IMR-90 (cell line): ENCODE data around the gene TATDN2. TPM values are rescaled to one million over a fixed set of nuclear protein-coding genes. Genes with fewer than 3 reads are reported as not detected.

Source experiments
- ATAC-seq: fragments of 200-7000 bp; cut with Tn5 transposase; 2 replicates; pipeline ENCODE4 v1.9.1; 2020; ENCODE audit warnings: low read depth, mild to moderate bottlenecking, moderate library complexity
- BruUV-seq: library from RNA; stranded (reverse); fragments of 400-500 nt; replicated peaks from 2 replicates; lab custom pipeline; 2021; lab: Mats Ljungman, UMichigan
- CTCF ChIA-PET: fragments of 300-600 bp; formaldehyde crosslinking; extraction: SDS; loops from one replicate; lab custom pipeline; 2021; ENCODE audit warnings: antibody characterized with exemption; lab: Yijun Ruan, JAX
- POLR2A ChIA-PET: fragments of 300-600 bp; sonication (Branson Sonifier 250); formaldehyde crosslinking; loops from one replicate; lab custom pipeline; 2022; ENCODE audit warnings: antibody characterized with exemption; ENCODE audit not compliant: unreplicated experiment; lab: Charles Lee
- DNase-seq: peaks from one replicate; pipeline ENCODE4 v3.0.0; 2013
- H2AFZ ChIP-seq: replicated peaks from 2 replicates; pipeline ENCODE3; 2013; ENCODE audit warnings: low read length, mild to moderate bottlenecking; ENCODE audit not compliant: poor library complexity
- H2AK5ac ChIP-seq: 2 replicates; pipeline ENCODE4 v1.6.1; 2013; ENCODE audit warnings: low read depth, low read length, inconsistent platforms
- H2AK9ac ChIP-seq: replicated peaks from 2 replicates; pipeline ENCODE3; 2013; ENCODE audit warnings: mild to moderate bottlenecking, low read depth, low read length, moderate library complexity; ENCODE audit not compliant: poor library complexity
- H2BK120ac ChIP-seq: 2 replicates; pipeline ENCODE4 v1.6.1; 2013; ENCODE audit warnings: low read depth, low read length, inconsistent platforms
- H2BK15ac ChIP-seq: 3 replicates; pipeline ENCODE4 v1.6.1; 2013; ENCODE audit warnings: low read depth, low read length, inconsistent platforms
- H2BK20ac ChIP-seq: 2 replicates; pipeline ENCODE4 v1.6.1; 2013; ENCODE audit warnings: low read depth, mild to moderate bottlenecking, inconsistent platforms, low read length, moderate library complexity
- H2BK5ac ChIP-seq: 2 replicates; pipeline ENCODE4 v1.6.1; 2013; ENCODE audit warnings: mild to moderate bottlenecking, low read depth, low read length, inconsistent platforms; ENCODE audit not compliant: poor library complexity, severe bottlenecking
- H3K14ac ChIP-seq: replicated peaks from 2 replicates; pipeline ENCODE4 v1.6.1; 2013; ENCODE audit warnings: low read depth, low read length, inconsistent platforms
- H3K18ac ChIP-seq: 2 replicates; pipeline ENCODE4 v1.6.1; 2013; ENCODE audit warnings: low read depth, low read length, control low read depth
- H3K23ac ChIP-seq: 2 replicates; pipeline ENCODE4 v1.6.1; 2013; ENCODE audit warnings: low read depth, low read length, inconsistent platforms
- H3K27ac ChIP-seq: 2 replicates; pipeline ENCODE4 v1.5.1; 2013; ENCODE audit warnings: mild to moderate bottlenecking, control low read depth, low read length; ENCODE audit not compliant: insufficient read depth
- H3K27me3 ChIP-seq: 2 replicates; pipeline ENCODE4 v1.6.1; 2013; ENCODE audit warnings: low read length; ENCODE audit not compliant: control insufficient read depth, insufficient read depth
- H3K36me3 ChIP-seq: 2 replicates; pipeline ENCODE4 v1.6.1; 2013; ENCODE audit warnings: low read length, mixed read lengths; ENCODE audit not compliant: control insufficient read depth, insufficient read depth
- H3K4ac ChIP-seq: 2 replicates; pipeline ENCODE4 v1.6.1; 2013; ENCODE audit warnings: low read depth, low read length, inconsistent platforms
- H3K4me1 ChIP-seq: 2 replicates; pipeline ENCODE4 v1.6.1; 2013; ENCODE audit warnings: low read length, mixed read lengths; ENCODE audit not compliant: control insufficient read depth, insufficient read depth
- H3K4me2 ChIP-seq: 2 replicates; pipeline ENCODE4 v1.6.1; 2013; ENCODE audit warnings: low read depth, mild to moderate bottlenecking, control low read depth, low read length, moderate library complexity
- H3K4me3 ChIP-seq: 2 replicates; pipeline ENCODE4 v1.5.1; 2013; ENCODE audit warnings: low read depth, mild to moderate bottlenecking, control low read depth, low read length, moderate library complexity; ENCODE audit not compliant: insufficient read depth
- H3K56ac ChIP-seq: 2 replicates; pipeline ENCODE4 v1.6.1; 2013; ENCODE audit warnings: low read length, inconsistent platforms; ENCODE audit not compliant: insufficient read depth; ENCODE audit errors: extremely low read depth
- H3K79me1 ChIP-seq, 2 experiments: 2 replicates each; pipeline ENCODE4 v1.6.1; 2013; ENCODE audit warnings: low read length in 2 of 2, inconsistent platforms in 1 of 2, low read depth in 1 of 2
- H3K9ac ChIP-seq: 2 replicates; pipeline ENCODE4 v1.6.1; 2013; ENCODE audit warnings: low read depth, low read length, control low read depth
- H3K9me1 ChIP-seq: 2 replicates; pipeline ENCODE4 v1.6.1; 2013; ENCODE audit warnings: low read length, inconsistent platforms; ENCODE audit not compliant: insufficient read depth
- H3K9me3 ChIP-seq: 2 replicates; pipeline ENCODE4 v1.6.1; 2013; ENCODE audit warnings: low read length; ENCODE audit not compliant: control insufficient read depth, insufficient read depth
- H4K20me1 ChIP-seq: 2 replicates; pipeline ENCODE4 v1.6.1; 2013; ENCODE audit warnings: low read length, inconsistent platforms; ENCODE audit not compliant: insufficient read depth
- H4K5ac ChIP-seq: 2 replicates; pipeline ENCODE4 v1.6.1; 2013; ENCODE audit warnings: mild to moderate bottlenecking, low read depth, low read length, control low read depth
- H4K8ac ChIP-seq, 2 experiments: 2 replicates each; pipeline ENCODE4 v1.6.1; 2013; ENCODE audit warnings: low read depth in 2 of 2, low read length in 2 of 2, control low read depth in 1 of 2, inconsistent platforms in 1 of 2
- H4K91ac ChIP-seq: 2 replicates; pipeline ENCODE4 v1.6.1; 2013; ENCODE audit warnings: low read depth, low read length, inconsistent platforms; ENCODE audit not compliant: insufficient read depth
- MAZ ChIP-seq: IDR thresholded peaks from 2 replicates; pipeline ENCODE4 v1.6.1; 2012; ENCODE audit warnings: low read depth, mild to moderate bottlenecking, low read length, improper control_type of control experiment, moderate library complexity, borderline replicate concordance
- RCOR1 ChIP-seq: IDR thresholded peaks from 2 replicates; pipeline ENCODE4 v1.6.1; 2012; ENCODE audit warnings: mild to moderate bottlenecking, low read length, improper control_type of control experiment; ENCODE audit not compliant: insufficient replicate concordance
- WGBS, 2 experiments: methylation state at CpG; one replicate each; pipeline versions ENCODE4 v1.1.5 to v1.1.7; 2013; ENCODE audit warnings: missing lambda C conversion rate in 2 of 2; ENCODE audit not compliant: insufficient read length in 1 of 2; ENCODE audit errors: extremely low coverage in 2 of 2; 5-methylcytosine and 5-hydroxymethylcytosine counted together
- dilution Hi-C: fragments of 300-500 bp; cut with HindIII; formaldehyde crosslinking; loops from one replicate; pipeline ENCODE4 v1.14.3; 2018; ENCODE audit warnings: low sequenced_read_pairs; ENCODE audit not compliant: unreplicated experiment
- in situ Hi-C: fragments of 300-500 bp; cut with MboI; formaldehyde crosslinking; loops from 3 replicates; pipeline ENCODE4 v1.14.3; 2019; ENCODE audit warnings: low sequenced_read_pairs, inconsistent platforms, mixed read lengths
- intact Hi-C: fragments of 100-400 bp; cut with micrococcal nuclease; formaldehyde crosslinking; loops from 2 replicates; pipeline ENCODE4 v1.10.0; 2022
- polyA plus RNA-seq, 3 experiments: library from polyadenylated mRNA; depleted of rRNA; stranded (reverse); fragments of >200 nt; gene quantifications; 2 replicates each; pipeline ENCODE4 v1.2.3, GENCODE V29; 2012; ENCODE audit warnings: low replicate concordance in 1 of 3
- total RNA-seq: library from RNA; depleted of rRNA; stranded (reverse); fragments of >200 nt; gene quantifications from 2 replicates; pipeline ENCODE4 v1.2.3, GENCODE V29; 2012

TATDN2 gene
- total and polyA plus RNA-seq, 2 of the 4 experiments (the other 2 are of a cell fraction): 9.0 to 18.8 TPM

DNA sequence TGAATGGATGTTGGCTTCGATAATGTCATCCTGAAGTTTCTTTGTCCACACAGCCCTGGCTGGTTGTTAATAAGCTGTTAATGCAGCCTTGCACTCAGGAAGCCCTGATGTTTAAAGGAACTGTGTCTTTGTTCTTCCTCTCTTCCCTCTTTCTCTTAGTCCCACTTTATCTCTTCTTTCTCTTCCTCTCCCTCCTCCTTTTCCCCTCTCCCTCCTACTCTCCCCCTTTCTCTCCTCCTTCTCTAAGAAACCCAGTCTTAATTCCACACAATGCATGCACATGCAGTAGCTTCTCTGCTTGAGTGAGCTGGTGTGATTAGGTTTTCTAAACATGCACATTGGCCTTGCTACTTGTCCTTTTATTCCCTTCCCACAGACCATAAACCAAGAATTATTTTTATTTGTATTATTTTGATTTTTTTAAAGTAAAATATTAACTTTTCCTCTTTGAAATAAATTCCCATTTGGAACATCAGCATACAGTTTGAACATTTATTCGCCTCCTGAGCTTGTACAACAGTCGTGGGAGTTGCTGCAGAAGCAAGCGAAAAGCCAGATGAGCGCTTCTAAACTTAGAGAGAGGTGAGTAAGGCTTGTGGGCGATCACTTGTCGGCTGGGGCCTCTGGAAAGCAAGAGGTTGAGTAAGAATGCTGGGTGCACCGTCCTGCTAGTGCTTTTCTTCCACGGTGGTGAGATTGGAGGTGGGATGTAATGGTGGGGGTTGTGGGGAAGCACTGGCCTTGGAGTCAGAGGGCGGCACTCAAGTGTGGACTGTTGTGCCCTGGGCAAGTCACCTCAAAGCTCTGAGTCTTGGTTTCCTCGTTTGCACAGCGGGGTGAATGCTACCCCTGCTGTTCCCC lies 37.2 kb downstream of the TATDN2 start:
- Histone ChIP-seq H2AK5ac (no peak overlapping the region), H2AFZ (no peak overlapping the region), H3K4me3 (no peak overlapping the region), H4K5ac (no peak overlapping the region), H3K4me1 (no peaks in the 10 kb centered on the region), H3K9ac (no peak overlapping the region), H2BK120ac (no peak overlapping the region), H3K9me3 (no peaks in the 10 kb centered on the region), H3K27me3 (no peaks in the 10 kb centered on the region), H3K27ac (no peak overlapping the region), H3K79me1 (peaks cover 0 to 4% of the 10 kb centered on the region in 2 experiments; a peak in 2 of 4 replicates), H2BK20ac (no peak overlapping the region), H4K8ac (no peak overlapping the region), H3K56ac (no peak overlapping the region), H3K4me2 (no peak overlapping the region), H4K20me1 (no peaks in the 10 kb centered on the region), H2AK9ac (no peak overlapping the region), H3K18ac (no peak overlapping the region), H4K91ac (no peak overlapping the region), H2BK5ac (no peak overlapping the region), H2BK15ac (no peak overlapping the region), H3K36me3 (peaks cover 28% of the 10 kb centered on the region), H3K4ac (no peak overlapping the region), H3K23ac (no peak overlapping the region), H3K14ac (no peak overlapping the region), H3K9me1 (peaks cover 3% of the 10 kb centered on the region; the same call in 1 of the 2 replicates)
- ATAC-seq (no peak), DNase-seq (peak; percentile 17)
- intact Hi-C loops (loop anchor here (10.0 kb wide), 1 partner anchor 441 kb away; the partner anchor contains the start of gene RPUSD3), in situ Hi-C loops (no loop called here), dilution Hi-C loops (no loop called here)
- WGBS, 2 experiments: 97% methylated on average over 5 of the region's 12 CpGs; no CpG with 5 or more reads in 1 of the 2 experiments
- ChIA-PET CTCF (interaction anchor here (0.5 to 1.0 kb wide), 2 partner anchors 22 to 1583 kb away, joined by 3 read pairs; no protein-coding TSS in a partner anchor), POLR2A (no interaction called here)
- no peak for TF ChIP-seq MAZ
- TF ChIP-seq RCOR1: no peak
- BruUV-seq: no TSS peak
